Midbrain (tissue), 1 donor: ENCODE measurements around the gene LINC01488.
A peak's percentile ranks its signal among the peaks of the same experiment; 100 is the strongest.

Source experiments
- DNase-seq: peaks from one replicate; lab custom pipeline; 2025; lab: John Stamatoyannopoulos, UW

Gene LINC01488

DNA sequence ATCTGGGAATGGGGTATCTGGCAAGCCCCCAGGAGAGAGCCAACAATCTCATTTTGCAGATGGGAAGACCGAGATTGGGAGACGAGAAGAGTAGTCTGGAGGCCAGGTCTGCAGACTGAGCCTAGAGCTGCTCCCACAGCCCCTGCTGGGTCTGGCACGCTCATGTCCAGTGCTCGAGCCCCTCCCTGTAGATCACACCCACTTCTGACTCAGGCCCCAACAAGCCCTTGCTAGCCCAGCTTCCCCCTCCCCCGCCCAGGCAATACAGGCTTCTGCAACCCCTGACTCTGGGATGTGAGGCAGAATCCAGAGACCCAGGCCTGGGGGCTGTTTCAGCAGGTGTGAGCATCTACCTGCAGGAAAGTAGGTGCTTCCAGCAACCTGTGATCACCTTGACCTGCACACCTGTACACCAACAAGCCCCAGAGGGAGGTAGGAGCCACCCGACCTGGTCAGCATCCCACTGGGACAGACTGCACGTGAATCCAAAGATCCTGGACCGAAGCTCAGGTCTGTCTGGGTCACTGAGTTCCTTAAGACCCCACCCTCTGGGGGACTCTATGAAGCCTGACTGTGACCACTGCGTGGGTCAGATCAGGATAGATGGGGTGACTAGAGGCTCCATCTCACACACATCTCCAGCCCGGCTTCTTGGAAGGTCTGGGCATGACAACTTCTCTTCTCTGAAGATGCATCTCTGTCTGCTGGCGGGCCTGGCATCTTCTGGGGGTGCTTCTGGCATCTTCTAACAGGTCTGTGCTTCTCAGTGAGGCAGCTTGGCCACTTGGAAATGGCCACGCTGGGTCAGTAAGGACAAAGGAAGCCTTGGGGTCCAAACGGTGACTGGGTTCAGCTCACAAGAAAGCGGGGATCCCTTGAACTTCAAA, 29.3 kb downstream of the LINC01488 start:
- no peak for DNase-seq

DNA sequence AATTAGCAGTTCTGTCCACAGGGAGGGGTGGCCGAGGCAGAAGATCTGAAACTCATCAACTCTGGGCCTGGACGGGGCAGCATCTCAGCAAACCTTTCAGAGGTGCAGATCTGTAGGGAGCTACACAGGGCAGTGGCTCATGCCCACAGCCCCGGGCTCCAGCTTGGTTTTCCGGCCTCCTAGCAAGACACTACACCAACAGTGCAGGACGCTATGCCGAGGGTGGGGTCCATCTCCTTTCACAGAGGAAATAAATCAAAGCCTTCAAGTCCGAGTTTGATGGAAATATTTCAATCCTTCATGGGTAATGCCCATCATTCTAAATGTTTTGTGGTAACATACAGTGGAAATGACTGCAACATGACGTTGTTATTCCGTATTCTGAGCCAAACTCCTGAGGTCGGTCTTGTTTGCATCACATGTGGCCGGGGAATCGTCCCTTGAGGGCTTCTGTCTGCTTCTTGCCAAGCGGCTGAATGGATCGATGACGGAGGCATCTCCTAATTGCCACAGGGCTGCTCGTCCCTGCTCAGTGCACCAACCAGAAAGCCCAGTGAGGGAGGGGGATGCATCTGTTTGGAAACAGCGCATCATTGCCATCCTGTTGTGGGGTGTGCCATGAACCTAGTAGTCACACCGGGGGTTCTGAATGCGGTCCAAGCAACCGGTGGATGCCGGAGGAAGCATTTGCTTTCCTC, 30.0 kb downstream of the LINC01488 start:
- no peak for DNase-seq

DNA sequence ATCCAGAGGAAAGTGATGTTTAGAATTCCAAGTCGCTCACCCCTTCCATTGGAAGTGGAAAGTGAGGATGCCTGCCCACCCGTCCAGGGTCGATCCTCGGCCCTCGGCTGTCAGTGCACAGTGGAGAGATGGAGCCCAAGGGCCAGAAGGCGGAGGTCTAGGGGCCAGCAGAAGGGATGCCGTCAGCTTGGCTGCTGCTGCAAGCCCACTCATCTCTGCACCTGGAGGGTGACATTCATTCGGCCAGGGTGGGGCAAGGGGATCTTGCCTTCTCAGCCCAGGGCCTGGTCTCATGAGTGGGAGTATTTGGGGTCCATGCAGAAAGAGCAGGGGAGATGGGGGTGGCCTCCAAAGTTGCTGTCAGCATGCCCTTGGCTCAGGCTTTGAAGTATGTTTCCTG, 30.7 kb downstream of the LINC01488 start:
- no peak for DNase-seq

DNA sequence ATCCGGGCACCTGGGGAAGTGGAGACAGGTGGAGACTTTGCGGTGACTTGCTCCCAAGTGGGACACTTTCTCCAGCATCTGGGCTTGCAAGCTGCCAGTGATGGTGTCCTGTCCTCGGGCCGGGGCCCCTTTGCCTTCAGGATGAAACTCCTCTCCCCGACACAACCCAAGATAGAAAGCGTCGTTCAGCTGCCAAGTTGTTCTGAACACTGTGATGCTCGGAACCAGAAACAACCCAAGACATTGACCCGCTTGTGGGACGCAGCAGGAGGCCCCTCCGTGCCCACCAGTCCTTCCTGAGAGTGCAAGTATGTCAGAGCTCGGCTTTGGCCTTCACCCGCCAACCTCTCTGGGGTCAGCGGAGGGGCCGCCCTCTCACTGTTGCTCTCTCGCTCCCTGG, 31.3 kb downstream of the LINC01488 start:
- DNase-seq = no peak

DNA sequence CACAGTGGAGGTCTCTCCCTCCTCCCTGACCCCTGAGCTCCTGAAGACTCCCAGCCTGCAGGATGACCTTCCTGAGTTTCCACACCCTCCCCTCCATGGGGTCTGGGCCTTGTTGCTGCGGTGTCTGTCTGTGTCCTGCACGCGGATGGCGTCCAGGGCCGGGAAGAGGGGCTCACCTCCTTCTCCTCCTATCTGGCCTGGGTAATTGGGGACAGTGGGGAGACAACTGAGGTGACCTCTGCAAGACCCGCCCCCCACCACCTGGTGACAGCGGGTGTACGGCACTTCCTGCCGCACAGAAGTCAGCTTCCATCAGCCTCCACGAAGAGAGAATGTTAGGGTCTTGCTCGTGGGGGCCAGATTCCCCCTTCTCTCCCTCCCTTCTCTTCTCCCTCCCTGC, 31.7 kb downstream of the LINC01488 start:
- DNase-seq = no peak

DNA sequence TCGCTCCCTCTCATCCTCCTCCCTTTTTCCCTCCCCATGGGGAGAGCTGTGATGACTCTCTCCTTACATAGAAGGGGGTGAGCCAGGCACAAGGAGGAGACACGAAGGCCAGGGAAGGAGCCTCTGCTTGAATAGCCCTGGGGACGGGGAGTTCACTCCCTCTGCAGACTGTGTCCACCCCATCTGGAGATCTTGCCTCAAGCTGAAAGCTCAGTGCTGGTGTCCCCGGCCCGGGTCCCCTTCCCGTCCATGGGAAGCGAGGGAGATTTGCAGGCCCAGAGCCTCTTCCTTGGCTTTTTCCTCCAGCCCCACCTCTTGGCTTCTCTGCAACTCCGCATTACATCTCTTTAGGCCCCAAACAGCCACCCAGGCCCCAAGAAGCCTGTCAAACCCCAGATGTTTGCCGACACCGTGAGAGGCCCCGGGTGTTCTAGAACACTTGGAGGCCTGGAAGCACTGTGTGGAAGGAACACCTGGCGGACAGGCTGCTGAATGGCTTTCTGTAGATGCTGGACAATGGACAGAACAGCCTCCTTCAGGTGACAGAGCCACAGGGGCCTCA, 32.3 kb downstream of the LINC01488 start:
- DNase-seq = no peak

DNA sequence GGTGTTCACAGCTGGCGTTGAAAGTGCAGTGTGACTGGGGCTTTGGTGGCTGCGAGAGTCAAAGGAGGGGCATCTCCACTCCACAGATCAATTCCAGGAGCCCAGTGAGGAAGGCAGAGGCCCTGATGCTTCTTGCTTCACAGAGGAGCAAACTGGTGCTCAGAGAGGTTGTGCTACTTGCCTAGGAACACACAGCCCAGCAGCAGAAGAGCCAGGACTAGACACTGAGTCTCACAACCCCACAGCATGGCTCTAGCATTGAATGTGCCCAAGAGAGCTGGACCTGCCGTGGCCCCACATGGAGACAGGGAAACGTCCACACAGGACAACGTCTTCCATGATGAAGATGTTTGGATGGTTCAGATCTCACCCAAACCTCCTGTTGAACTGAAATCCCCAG, 33.3 kb downstream of the LINC01488 start:
- DNase-seq = no peak

DNA sequence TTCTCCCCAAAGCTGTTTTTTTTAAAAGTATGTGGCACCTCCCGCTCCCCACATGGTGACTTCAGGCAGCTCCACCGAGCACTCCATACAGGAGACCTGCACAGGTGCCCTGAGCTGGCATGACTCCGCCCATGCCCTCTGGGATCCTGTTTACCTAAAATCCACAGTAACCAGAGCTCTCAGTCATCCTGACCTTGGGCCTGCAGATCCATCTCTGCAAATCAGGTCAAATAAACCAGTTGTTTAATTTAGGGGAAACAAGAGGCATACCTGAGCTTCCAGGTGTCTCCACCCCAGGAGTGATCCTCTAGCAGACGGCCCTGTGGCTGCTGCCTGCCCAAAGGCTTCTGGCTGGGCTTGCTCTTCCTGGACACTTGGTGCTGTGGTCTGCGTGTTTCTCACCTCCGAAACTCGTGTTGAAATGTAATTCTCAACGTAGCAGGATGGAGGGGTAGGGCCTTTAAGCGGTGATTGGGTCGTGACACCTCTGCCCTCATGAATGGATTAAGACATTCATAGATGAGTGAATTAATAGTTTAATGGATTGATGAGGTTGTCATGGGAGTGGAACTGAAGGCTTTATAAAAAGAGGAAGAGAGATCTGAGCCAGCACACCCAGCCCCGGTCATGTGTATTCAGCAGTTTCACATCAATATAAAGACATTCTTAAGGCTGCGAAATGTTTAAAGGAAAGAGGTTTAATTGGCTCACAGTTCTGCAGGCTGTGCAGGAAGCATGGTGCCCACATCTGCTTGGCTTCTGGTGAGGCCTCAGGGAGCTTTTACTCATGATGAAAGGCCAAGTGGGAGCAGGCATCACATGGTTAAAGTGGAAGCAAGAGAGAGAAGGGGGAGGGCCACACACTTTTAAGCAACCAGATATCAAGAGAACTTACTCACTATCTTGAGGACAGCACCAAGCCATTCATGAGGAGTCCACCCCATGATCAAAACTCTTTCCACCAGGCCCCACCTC, 34.1 kb downstream of the LINC01488 start:
- peak; percentile 9 for DNase-seq

DNA sequence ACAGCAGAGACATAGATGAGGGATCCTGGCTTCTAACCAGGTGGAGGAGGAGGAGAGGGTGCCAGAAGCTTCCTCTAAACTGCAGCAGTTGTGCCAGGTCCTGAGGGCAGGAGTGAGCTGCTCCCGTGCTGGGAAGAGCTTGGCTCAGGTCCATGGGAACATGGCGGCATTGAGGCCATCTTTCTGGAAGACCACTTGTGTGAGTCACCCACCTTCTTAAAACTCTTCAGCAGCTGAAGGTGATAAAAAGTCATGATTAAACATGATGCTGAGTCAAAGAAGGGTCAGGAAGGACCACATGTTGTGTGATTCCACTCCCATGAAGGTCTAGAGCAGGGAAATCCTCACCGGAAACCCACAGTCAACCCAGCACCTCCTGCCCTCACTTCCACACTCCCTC, 35.1 kb downstream of the LINC01488 start:
- no peak for DNase-seq

DNA sequence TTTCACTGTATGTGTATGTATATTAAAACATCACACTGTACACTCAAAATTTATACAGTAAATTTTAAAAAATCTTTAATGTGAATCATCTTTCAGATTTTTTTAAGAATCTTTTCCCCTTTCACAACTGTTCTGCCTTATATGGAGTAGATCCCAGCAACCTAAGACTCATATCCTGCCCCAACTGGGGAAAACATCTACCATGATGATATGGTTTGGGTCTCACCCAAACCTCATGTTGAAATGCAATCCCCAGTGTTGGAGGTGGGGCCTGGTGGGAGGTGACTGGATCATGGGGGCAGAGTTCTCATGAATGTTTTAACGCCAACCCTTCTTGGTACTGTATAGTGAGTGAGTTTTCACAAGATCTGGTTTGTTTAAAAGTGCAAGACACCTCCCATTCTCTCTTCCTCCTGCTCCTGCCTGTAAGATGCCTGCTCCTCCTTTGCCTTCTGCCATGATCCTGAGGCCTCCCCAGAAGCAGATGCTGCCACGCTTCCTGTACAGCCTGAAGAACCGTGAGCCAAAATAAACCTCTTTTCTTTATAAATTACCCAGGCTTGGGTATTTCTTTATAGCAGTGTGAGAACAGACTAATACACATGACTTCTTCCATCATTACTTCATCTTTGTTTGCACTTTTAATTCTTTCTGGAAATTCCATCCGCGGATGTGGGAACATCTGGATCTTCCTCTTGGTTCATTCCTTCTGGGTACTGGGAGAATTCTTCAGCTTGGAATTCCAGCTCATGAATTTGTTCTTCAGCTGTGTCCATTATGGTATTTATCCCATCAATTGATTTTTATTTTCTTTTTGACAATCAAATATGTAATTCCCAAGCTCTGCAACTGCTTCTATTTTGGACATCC, 36.9 kb downstream of the LINC01488 start:
- no peak for DNase-seq

DNA sequence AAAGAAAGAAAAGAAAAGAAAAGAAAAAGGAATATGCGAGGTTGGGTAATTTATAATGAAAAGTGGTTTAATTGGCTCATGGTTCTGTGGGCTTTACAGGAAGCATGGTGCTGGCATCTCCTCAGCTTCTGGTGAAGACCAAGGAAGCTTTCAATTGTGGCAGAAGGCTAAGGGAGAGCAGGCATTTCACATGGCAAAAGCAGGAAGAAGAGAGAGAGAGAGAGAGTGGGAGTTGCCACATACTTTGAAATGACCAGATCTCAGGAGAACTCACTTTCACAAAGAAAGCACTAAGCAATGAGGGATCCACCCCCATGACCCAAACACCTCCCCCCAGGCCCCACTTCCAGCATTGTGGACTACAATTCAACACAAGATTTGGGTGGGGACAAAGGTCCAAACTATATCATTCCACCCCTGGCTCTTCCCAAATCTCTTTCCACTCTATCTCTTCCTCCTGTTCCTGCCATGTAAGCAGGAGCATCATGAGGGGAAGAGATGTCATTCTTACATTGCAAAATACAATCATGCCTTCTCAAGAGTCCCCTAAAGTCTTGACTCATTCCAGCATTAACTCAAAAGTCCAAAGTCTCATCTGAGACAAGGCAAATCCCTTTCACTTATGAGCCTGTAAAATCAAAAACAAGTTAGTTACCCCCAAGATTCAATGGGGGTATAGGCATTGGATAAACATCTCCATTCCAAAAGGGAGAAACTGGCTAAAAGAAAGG, 38.9 kb downstream of the LINC01488 start:
- DNase-seq = no peak

DNA sequence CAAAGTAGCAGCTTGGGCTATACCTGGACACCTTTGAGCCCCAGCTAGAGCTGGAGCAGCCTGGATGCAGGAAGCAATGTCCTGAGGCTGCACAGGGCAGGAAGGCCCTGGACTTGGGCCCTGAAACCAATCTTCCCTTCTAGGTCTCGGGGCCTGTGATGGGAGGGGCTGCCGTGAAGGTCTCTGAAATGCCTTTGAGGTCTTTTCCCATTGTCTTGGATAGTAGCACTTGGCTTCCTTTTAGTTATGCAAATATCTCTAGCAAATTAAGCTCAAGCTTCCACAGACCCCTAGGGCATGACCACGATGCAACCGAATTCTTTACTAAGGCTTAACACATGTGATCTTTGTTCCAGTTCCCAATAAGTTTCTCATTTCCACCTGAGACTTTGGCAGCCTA, 40.0 kb downstream of the LINC01488 start:
- DNase-seq = no peak

DNA sequence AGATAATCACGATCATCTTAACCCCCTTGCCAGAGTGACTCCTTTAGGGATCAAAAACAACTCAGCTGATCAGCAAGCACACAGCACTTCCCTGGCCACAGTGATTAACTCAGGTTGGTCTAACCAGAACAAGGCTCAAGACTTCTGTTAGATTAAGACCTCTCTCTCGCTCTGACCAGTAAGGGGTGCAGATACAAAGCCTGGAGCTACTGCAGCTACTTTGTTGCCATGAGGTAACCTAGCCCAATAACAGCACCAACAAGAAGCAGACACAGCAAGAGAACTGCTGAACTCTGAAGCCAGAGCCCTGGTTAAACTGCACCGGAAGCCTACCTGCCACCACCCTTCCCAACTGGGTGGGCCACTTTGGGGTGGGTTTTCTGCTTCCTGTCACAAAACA, 42.0 kb downstream of the LINC01488 start:
- DNase-seq = no peak

DNA sequence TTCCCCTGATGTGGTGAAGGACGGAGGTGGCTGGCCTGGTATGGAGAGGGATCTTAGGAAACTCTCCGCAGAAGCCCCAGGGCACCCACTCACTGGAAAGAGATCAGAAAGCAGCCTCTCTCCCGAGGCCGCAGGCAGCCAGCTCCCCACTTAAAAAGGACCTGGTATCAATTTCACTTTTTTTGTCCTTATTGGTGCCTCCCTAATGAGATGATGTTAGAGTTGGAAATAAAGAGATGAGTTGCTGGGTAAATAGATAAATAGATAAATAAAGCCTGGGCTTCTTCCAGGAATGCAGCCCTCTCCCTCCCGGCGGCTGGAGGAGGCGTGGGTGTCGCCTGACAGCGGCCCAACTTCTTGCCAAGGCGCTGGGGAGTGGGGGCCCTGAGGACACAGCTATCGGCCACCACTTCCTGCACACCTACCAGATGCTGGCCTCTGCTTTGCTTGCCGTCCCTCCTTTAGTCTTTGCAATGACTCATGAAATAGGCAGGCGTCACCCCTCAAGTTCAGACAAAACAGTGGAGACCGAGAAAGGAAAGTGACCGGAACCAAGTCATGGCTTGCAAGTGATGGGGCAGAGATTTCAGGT, 42.9 kb downstream of the LINC01488 start:
- no peak for DNase-seq

DNA sequence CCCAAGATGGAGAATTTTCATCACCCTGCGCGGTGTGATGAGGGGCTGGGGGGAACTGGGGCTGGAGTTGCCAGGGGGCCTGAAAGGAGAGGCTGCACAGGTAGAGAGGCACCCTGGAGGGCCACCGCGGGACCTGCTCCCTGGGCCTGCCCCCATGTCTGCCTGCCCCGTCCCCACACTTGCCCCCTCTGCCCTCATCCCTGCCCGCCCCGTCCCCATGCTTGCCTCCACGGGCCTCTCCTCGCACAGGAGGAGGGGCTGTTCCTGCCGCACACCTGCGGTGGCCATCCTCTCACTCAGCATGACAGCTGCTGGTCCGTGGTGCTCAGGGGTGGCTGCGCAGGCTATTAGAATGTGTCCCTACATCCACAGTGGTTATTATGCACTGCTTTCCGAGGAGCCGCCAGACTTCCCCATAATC, 43.5 kb downstream of the LINC01488 start:
- no peak for DNase-seq

DNA sequence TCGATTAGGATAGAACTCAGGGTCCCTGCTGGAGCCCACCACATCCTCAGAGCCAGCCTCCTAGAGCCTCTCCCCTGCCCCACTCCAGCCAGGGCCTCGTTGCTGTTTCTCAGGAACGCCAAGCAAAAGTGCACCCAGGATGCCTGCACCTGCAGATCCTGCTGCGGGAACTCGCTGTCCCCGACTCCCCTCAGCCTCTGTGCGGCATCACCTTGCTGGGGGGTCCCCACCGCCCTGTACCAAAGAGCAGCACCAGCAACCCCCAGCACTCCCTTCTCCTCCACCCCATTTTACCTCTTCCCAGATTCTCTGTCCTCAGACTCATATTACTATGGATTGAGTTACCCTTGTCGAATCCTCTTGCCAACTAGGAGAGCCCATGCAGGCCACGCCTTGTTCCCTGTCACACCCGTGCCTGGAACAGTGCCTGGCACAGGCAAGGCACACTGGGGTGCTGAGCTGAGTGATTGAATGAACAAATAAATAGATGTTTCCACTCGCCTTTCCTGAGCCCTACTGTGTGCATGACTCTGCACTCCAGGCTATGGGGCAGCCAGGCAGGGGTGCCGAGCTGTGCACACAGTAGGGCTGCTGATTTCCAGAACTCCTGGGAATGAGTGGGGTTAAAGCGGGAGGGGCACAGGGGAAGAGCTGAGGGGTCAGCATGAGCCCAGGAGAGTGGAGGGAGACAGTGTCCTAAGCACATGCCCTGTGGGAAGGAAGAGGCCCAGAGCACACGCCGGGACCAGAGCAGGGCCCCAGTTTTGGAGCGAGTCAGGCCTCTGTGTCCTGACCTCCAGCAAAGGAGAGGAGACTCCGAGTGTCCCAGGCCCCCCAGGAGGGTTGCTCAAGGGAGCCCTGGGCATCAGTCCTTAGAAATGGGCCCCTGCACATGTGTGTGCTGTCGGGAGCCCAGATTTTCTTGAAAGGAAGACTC, 44.3 kb downstream of the LINC01488 start:
- DNase-seq = no peak

DNA sequence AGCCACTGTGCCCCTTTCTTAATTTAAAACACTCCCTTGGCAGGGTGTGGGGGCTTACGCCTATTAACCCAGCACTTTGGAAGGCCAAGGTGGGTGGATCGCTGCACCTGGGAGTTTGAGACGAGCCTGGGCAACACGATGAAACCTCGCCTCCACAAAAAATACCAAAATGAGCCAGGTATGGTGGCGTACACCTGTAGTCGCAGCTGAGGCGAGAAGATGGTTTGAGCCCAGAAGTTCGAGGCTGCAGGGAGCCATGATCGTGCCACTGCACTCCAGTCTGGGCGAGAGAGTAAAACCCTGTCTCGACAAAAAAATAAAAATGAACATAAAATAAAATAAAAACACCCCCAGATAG, 45.0 kb downstream of the LINC01488 start:
- no peak for DNase-seq

DNA sequence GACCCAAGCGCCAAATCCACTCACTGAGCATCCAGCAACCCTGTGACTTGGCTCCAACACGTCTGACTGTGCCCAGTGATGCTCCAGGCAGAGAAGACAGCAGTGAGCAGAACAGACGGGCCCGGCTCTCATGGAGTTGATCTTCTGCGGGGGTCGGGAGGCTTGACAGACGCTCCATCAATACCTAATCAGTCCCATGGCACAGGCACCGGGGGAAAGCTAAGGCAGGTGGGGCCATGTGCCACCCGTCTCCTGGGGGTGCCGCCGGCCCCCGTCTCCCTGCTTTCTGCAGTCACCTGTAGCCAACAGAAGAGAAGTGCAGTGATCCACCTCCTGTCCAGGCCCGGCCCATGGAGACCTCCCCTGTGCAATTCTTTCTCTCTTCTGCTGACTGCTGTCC, 47.5 kb downstream of the LINC01488 start:
- DNase-seq = no peak
